ENCODE results near the gene TEN1.

DNA sequence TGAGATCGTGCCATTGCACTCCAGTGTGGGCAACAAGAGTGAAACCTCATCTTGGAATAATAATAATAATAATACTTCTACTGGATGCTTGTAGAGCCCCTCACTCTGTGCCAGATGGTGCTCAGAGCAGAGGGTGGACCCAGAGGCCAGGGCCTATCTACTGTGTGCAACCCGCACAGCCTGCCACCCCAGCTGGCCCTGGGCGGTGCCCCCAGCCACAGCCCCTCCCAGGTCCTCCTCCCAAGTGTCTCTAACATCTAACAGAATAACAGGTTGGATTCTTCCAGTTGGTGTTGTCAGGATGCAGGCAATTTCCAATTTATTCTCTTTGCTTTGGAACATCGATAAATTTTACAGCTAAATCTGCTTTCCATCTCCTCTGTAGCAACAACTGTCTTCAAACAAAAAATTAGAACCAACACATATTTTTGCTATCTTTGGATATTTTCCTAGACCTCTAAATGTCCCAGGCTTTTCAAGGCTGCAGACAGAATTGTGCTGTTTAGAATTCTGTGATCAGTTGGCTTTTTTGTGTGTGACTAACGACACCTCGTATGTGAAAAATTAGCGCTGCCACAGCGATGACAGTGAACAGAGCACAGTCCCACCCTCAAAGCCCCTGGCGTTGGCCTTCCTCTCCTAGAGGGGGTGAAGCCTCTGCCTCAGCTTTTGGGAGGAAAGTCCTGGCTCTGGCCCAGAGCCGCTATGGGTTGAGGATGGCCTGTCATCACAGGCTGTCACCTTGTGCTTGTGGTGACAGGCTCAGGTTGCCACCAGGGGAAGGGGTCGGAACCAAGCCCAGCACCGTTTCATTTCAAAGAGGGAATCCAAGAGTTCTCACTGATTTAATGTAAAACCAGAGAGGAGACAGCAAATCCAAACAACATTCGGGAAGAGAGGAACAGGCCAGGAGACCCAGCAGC is 55.6 kb downstream of the TEN1 start:
- TF ChIP-seq, protein P1, sequence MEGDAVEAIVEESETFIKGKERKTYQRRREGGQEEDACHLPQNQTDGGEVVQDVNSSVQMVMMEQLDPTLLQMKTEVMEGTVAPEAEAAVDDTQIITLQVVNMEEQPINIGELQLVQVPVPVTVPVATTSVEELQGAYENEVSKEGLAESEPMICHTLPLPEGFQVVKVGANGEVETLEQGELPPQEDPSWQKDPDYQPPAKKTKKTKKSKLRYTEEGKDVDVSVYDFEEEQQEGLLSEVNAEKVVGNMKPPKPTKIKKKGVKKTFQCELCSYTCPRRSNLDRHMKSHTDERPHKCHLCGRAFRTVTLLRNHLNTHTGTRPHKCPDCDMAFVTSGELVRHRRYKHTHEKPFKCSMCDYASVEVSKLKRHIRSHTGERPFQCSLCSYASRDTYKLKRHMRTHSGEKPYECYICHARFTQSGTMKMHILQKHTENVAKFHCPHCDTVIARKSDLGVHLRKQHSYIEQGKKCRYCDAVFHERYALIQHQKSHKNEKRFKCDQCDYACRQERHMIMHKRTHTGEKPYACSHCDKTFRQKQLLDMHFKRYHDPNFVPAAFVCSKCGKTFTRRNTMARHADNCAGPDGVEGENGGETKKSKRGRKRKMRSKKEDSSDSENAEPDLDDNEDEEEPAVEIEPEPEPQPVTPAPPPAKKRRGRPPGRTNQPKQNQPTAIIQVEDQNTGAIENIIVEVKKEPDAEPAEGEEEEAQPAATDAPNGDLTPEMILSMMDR (IDR thresholded peaks at IDR 0.05): no peak
- TF ChIP-seq POLR2A (IDR thresholded peaks at IDR 0.05): no peak
